Mucosa of descending colon (tissue), 3 donors: ENCODE results near the gene TMEM52B. TPM values are rescaled to one million over a fixed set of nuclear protein-coding genes. Genes with fewer than 3 reads are reported as not detected.
A peak's percentile ranks its signal among the peaks of the same experiment; 100 is the strongest.
"Not testable (repeated sequence)": the region's sequence is repeated elsewhere in the genome, so short reads cannot be mapped to it uniquely, and the experiment has no call there.

Experiments
- ATAC-seq: fragments of 200-7000 bp; cut with Tn5 transposase; one replicate; pipeline ENCODE4 v1.9.1; 2020; ENCODE audit warnings: mild to moderate bottlenecking, moderate library complexity
- DNase-seq, 3 donors: peaks; one replicate each; pipeline ENCODE4 v3.0.0-alpha.2; 2020
- H3K36me3 ChIP-seq: fragments of 200-600 bp; one replicate; pipeline ENCODE4 v1.8.0; 2021; ENCODE audit warnings: low read depth, mild to moderate bottlenecking
- H3K4me1 ChIP-seq: fragments of 200-600 bp; one replicate; pipeline ENCODE4 v1.8.0; 2021; ENCODE audit warnings: low read depth, mild to moderate bottlenecking
- H3K4me3 ChIP-seq: fragments of 200-600 bp; one replicate; pipeline ENCODE4 v1.8.0; 2021; ENCODE audit warnings: mild to moderate bottlenecking
- H3K9me3 ChIP-seq: fragments of 200-600 bp; one replicate; pipeline ENCODE4 v1.8.0; 2021; ENCODE audit warnings: mild to moderate bottlenecking
- intact Hi-C, 2 donors: fragments of 100-400 bp; cut with DNase I in 1 of 2; cut with micrococcal nuclease in 1 of 2; formaldehyde crosslinking; loops; one replicate each; pipeline versions ENCODE4 v1.11.0 to v1.11.1; 2022; cut with DNase I, micrococcal nuclease
- total RNA-seq, 3 donors: library from RNA; stranded (reverse); fragmentation: NEBNext Ultra II Directional in 2 of 3; extraction: Animal tissue kit (Norgen Biotek cat#: 25700) in 2 of 3; gene quantifications; one replicate each; pipeline versions ENCODE4 v1.2.1 to v1.2.4, GENCODE V29; 2021 to 2023
- TF ChIP-seq, protein P1 (sequence below): fragments of 200-600 bp; IDR thresholded peaks from one replicate; pipeline ENCODE4 v1.8.0; 2022; ENCODE audit warnings: antibody characterized with exemption, mild to moderate bottlenecking
- donor health status: DM: no; HTN: no; CAD: no; lungs with moderate emphysema.
- donor health status: DM: no; HTN: no; CAD: no.
- donor health status: DM: no; HTN: yes; CAD: no.

Gene TMEM52B
- total RNA-seq, 3 donors from 2014 or later, result 0.10 TPM; not detected in 2

DNA sequence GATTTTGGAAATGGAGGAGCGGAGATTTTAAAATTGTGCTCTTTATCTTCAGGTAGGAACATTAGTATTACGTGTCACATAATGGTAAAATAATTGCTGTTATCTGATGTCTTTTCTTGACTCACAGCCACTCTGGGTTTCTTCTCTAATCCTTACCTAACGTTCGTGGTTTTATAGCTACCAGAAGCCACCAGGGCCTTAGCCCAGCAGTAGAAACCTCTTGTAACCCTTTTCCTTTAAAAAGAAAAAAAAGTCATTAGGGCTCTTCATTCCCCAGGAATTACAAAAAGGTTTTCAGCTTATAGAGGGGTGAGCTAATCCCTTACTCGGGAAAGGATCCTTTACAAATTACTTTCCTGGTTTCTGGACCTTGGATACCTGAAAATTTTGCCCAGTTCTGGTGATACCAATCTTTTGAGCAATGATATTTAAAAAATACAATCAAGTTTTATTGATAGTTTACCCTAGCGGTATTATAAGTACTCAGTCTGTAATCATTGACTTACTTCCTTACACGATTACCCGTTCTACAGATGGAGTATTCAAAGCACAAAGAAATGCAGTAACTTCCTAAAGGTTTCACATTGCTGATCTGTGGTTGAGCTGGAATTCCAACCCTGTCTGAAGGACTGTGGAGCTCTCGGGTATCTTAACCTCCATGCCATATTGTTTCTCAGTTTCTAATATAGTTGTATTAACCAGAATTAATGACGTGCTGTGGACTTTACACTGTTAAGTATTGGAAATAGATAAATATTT lies 35.5 kb downstream of the TMEM52B start:
- H3K4me1 ChIP-seq, result peaks cover 15% of the 10 kb centered on the region
- TF ChIP-seq, protein P1, sequence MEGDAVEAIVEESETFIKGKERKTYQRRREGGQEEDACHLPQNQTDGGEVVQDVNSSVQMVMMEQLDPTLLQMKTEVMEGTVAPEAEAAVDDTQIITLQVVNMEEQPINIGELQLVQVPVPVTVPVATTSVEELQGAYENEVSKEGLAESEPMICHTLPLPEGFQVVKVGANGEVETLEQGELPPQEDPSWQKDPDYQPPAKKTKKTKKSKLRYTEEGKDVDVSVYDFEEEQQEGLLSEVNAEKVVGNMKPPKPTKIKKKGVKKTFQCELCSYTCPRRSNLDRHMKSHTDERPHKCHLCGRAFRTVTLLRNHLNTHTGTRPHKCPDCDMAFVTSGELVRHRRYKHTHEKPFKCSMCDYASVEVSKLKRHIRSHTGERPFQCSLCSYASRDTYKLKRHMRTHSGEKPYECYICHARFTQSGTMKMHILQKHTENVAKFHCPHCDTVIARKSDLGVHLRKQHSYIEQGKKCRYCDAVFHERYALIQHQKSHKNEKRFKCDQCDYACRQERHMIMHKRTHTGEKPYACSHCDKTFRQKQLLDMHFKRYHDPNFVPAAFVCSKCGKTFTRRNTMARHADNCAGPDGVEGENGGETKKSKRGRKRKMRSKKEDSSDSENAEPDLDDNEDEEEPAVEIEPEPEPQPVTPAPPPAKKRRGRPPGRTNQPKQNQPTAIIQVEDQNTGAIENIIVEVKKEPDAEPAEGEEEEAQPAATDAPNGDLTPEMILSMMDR, result no peak
- intact Hi-C loops, result no loop called here
- ATAC-seq (no peak), DNase-seq (no peak)
- H3K9me3 ChIP-seq, result no peaks in the 10 kb centered on the region
- no peaks in the 10 kb centered on the region for H3K36me3 ChIP-seq
- H3K4me3 ChIP-seq, result no peak overlapping the region

DNA sequence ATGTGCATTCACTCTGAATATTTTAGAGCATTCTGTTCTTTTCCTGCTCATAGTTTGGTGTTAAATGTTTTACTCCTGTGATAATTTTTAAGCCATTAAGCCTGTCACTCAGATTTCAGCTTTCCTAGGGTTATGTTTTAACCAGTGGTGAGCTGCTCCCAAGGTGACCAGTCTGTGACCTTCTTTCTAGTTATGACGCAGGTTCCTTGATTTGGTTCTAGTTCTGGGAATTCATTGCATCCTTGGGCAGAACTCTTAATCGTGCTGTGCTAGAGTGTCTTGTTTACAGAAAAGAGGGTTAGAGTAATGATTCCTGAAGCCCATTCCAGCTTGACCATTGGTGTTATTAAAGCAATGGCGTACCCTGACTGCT lies 36.0 kb downstream of the TMEM52B start:
- no peak for DNase-seq
- TF ChIP-seq, protein P1, result no peak
- no peaks in the 10 kb centered on the region for H3K36me3 ChIP-seq
- H3K4me3 ChIP-seq, result no peak overlapping the region
- no peak for ATAC-seq
- H3K4me1 ChIP-seq, result peaks cover 15% of the 10 kb centered on the region
- intact Hi-C loops, result no loop called here
- H3K9me3 ChIP-seq, result no peaks in the 10 kb centered on the region

DNA sequence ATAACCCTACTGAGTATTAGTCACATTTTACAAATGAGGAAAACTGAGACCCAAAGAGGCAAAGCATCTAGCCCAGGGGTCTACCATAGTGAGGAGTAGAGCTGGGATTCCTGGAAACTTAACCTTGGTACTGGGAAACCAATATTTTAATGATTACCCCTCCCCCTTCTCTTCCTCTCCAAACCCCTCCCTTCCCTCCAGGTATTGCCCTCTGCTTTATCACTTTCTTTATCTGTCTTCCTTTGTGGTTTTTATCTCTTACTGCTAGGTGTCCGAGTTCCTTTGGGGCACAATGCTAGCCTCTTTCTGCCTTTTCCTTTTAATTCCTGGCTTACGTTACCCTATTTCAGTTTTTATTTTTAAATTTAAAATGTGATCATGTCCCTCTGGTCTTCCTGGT lies 36.6 kb downstream of the TMEM52B start:
- Histone ChIP-seq H3K4me3 (no peak overlapping the region), H3K4me1 (peaks cover 15% of the 10 kb centered on the region), H3K36me3 (no peaks in the 10 kb centered on the region), H3K9me3 (no peaks in the 10 kb centered on the region)
- ATAC-seq, result no peak
- intact Hi-C loops, result no loop called here
- TF ChIP-seq, protein P1, result no peak
- no peak for DNase-seq

DNA sequence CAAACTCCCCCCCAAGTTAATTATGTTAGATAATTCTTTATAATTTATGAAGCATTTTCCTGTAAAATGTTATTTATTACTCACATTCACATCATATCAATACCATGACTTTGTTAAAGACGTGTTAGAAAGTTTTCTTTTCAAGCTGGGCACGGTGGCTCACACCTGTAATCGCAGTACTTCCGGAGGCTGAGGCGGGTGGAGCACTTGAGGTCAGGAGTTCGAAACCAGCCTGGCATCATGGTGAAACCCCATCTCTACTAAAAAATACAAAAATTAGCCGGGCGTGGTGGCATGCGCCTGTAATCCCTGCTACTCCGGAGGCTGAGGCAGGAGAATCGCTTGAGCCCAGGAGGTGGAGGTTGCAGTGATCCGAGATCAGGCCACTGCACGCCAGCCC lies 37.1 kb downstream of the TMEM52B start:
- H3K4me3 ChIP-seq, DNase-seq, ATAC-seq, H3K36me3 ChIP-seq, H3K9me3 ChIP-seq, intact Hi-C loops: not testable (repeated sequence)
- H3K4me1 ChIP-seq, result peaks cover 15% of the 10 kb centered on the region

DNA sequence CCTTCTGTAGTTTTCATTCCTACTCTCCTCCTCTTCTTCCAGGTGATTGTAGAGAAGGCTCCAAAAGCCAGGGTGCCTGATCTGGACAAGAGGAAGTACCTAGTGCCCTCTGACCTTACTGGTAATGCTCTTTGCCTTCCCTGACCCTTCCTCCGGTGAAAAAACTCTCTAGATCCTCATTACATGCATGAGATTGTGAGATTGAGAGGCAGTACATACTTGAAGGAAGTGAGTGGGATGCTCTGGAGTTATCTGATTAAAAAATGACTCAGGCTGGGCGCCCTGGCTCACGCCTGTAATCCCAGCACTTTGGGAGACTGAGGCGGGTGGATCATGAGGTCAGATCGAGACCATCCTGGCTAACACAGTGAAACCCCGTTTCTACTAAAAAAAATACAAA lies 39.2 kb downstream of the TMEM52B start:
- intact Hi-C loops, result no loop called here
- TF ChIP-seq, protein P1, result no peak

DNA sequence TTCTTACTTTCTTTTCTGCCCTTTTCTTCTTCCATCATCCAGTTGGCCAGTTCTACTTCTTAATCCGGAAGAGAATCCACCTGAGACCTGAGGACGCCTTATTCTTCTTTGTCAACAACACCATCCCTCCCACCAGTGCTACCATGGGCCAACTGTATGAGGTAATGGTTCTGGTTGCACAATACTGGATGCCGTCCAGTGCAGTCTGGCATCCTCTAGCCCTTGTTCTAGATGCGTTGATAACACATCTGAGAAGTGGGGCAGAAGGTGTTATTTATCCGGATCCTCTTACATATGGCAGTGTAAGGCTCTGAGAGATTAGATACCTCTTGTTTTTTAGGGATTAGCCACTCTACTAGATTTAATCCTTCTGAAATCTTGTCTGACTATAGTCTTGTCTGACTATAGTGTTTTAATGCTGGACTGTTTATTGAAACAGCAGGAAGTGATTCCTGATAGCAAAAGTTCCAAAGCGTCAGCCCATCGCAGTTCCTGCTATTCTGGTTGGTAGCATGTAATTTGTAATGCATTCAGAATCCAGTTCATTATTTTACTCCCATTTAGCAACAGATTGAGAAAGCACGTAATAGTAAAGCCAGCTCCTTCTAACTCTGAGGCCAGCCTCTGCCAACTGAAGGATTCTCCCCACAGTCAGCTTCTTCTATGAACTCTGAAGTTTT lies 41.7 kb downstream of the TMEM52B start:
- Histone ChIP-seq H3K4me1 (no peaks in the 10 kb centered on the region), H3K9me3 (no peaks in the 10 kb centered on the region), H3K4me3 (no peak overlapping the region), H3K36me3 (peaks cover 7% of the 10 kb centered on the region)
- peak in 1 of 3 donors; percentile 21 for DNase-seq
- TF ChIP-seq, protein P1, result no peak
- peak; percentile 29 for ATAC-seq
- intact Hi-C loops, result no loop called here

More for the DNA sequence above, 39.2 kb downstream of the TMEM52B start:
- Histone ChIP-seq H3K4me3 (no peak overlapping the region), H3K4me1 (peaks cover 11% of the 10 kb centered on the region), H3K9me3 (no peaks in the 10 kb centered on the region), H3K36me3 (peaks cover 7% of the 10 kb centered on the region)
- ATAC-seq, result no peak
- no peak for DNase-seq
